Keratinocyte (primary cell): ENCODE results near the gene TNNC1. TPM values are rescaled to one million over a fixed set of nuclear protein-coding genes. Genes with fewer than 3 reads are reported as not detected.

Experiments
- DNase-seq: peaks from one replicate; pipeline ENCODE4 v3.0.0-alpha.2; 2011; ENCODE audit warnings: low read depth, missing footprints, low spot score
- FAIRE-seq: peaks from 2 replicates; lab custom pipeline; 2011; peaks lifted over from hg19 to GRCh38; lab: Jason Lieb, UNC
- H2AFZ ChIP-seq: 2 replicates; pipeline ENCODE4 v1.6.0; 2012; ENCODE audit warnings: low read length, control low read depth, inconsistent platforms; ENCODE audit not compliant: control insufficient read depth
- H3K27ac ChIP-seq: 2 replicates; pipeline ENCODE4 v1.5.1; 2011; ENCODE audit warnings: low read length; ENCODE audit not compliant: control insufficient read depth, insufficient read depth
- H3K27me3 ChIP-seq: 3 replicates; pipeline ENCODE4 v1.6.0; 2011; ENCODE audit warnings: low read length; ENCODE audit not compliant: control insufficient read depth, insufficient read depth; ENCODE audit errors: extremely low read depth
- H3K36me3 ChIP-seq, 2 experiments: 2 replicates in 1 of 2; 3 replicates in 1 of 2; pipeline ENCODE4 v1.5.1; 2011; ENCODE audit warnings: low read length in 2 of 2, mild to moderate bottlenecking in 1 of 2; ENCODE audit not compliant: control insufficient read depth in 2 of 2, insufficient read depth in 2 of 2; ENCODE audit errors: extremely low read depth in 1 of 2
- H3K4me1 ChIP-seq: 3 replicates; pipeline ENCODE4 v1.5.1; 2011; ENCODE audit warnings: low read length; ENCODE audit not compliant: control insufficient read depth, insufficient read depth; ENCODE audit errors: extremely low read depth
- H3K4me2 ChIP-seq: 3 replicates; pipeline ENCODE4 v1.6.0; 2011; ENCODE audit warnings: low read depth, low read length; ENCODE audit not compliant: control insufficient read depth, insufficient read depth; ENCODE audit errors: extremely low read depth
- H3K4me3 ChIP-seq, 3 experiments: fragments of 200-600 bp in 1 of 3; sonication (generic) in 1 of 3; 2 replicates in 2 of 3; 3 replicates in 1 of 3; pipeline ENCODE4 v1.5.1; 2011 to 2016; ENCODE audit warnings: low read length in 3 of 3, mild to moderate bottlenecking in 3 of 3, control low read depth in 2 of 3, inconsistent platforms in 1 of 3, low read depth in 1 of 3, mixed read lengths in 1 of 3, mixed run types in 1 of 3, moderate library complexity in 1 of 3; ENCODE audit not compliant: control insufficient read depth in 2 of 3, insufficient read depth in 2 of 3; ENCODE audit errors: extremely low read depth in 1 of 3
- H3K79me2 ChIP-seq: 2 replicates; pipeline ENCODE4 v1.6.0; 2012; ENCODE audit warnings: low read length; ENCODE audit not compliant: control insufficient read depth, insufficient read depth
- H3K9ac ChIP-seq: 3 replicates; pipeline ENCODE4 v1.6.0; 2011; ENCODE audit warnings: low read length; ENCODE audit not compliant: control insufficient read depth, insufficient read depth; ENCODE audit errors: extremely low read depth
- H3K9me1 ChIP-seq: 3 replicates; pipeline ENCODE4 v1.6.0; 2011; ENCODE audit warnings: low read length; ENCODE audit not compliant: control insufficient read depth, insufficient read depth; ENCODE audit errors: extremely low read depth
- H3K9me3 ChIP-seq: 2 replicates; pipeline ENCODE4 v1.5.1; 2012; ENCODE audit warnings: low read depth, low read length; ENCODE audit not compliant: control insufficient read depth
- H4K20me1 ChIP-seq: 3 replicates; pipeline ENCODE4 v1.6.0; 2011; ENCODE audit warnings: low read length; ENCODE audit not compliant: control insufficient read depth, insufficient read depth; ENCODE audit errors: extremely low read depth
- EZH2 ChIP-seq: IDR thresholded peaks from one replicate; pipeline ENCODE4 v1.6.1; 2012; ENCODE audit warnings: inconsistent platforms, mild to moderate bottlenecking, low read length, moderate library complexity
- dilution Hi-C: fragments of 300-500 bp; cut with MboI; formaldehyde crosslinking; loops from one replicate; pipeline ENCODE4 v1.7.0; 2020; ENCODE audit warnings: low sequenced_read_pairs; ENCODE audit not compliant: extremely low pct_ligation_motif_present
- polyA minus RNA-seq, 3 experiments: library from RNA; depleted of rRNA, polyadenylated mRNA; stranded (reverse); fragments of >200 nt; gene quantifications; 1 replicate in 1 of 3; 2 replicates in 1 of 3; 3 replicates in 1 of 3; pipeline ENCODE4 v1.2.3, GENCODE V29; 2011
- polyA plus RNA-seq, 5 experiments: library from polyadenylated mRNA; depleted of rRNA in 3 of 5; stranded (reverse) in 3 of 5; stranded (forward) in 1 of 5; unstranded in 1 of 5; fragments of >200 nt; gene quantifications; 1 replicate in 1 of 5; 2 replicates in 3 of 5; 3 replicates in 1 of 5; pipeline versions ENCODE4 v1.2.1 to v1.2.3, GENCODE V29; 2011 to 2012; ENCODE audit warnings: missing spikeins in 2 of 5, low read depth in 1 of 5, low replicate concordance in 1 of 5
- TF ChIP-seq, protein P1 (sequence below), 3 experiments: IDR thresholded peaks in 1 of 3; conservative IDR thresholded peaks in 1 of 3; optimal IDR thresholded peaks in 1 of 3; 2 replicates in 2 of 3; 3 replicates in 1 of 3; pipeline versions ENCODE3 to v1.5.1; 2011; ENCODE audit warnings: low read length in 3 of 3, mild to moderate bottlenecking in 3 of 3, moderate library complexity in 2 of 3, control low read depth in 1 of 3, inconsistent platforms in 1 of 3; ENCODE audit not compliant: insufficient read depth in 2 of 3; ENCODE audit errors: extremely low read depth in 1 of 3

The TNNC1 gene
- polyA plus RNA-seq, result 0.22 to 0.35 TPM (median 0.33 TPM) in 3 replicates
- not detected for polyA plus RNA-seq (2011; ENCODE audit: low read depth)
- polyA plus RNA-seq (2011; cell fraction: cytosol; rRNA removed), result 0.17 TPM in 1 of 2 replicates, not detected in the other
- polyA plus RNA-seq (2011; cell fraction: nucleus; rRNA removed), result 0.20 and 0.32 TPM in 2 replicates
- polyA plus RNA-seq (2012; ENCODE audit: low replicate concordance), result not detected in 2 replicates
- polyA minus RNA-seq, result not detected in 3 replicates
- not detected for polyA minus RNA-seq (2011; cell fraction: cytosol; rRNA and poly(A)+ RNA removed)
- not detected in 2 replicates for polyA minus RNA-seq (2011; cell fraction: nucleus; rRNA and poly(A)+ RNA removed)

DNA sequence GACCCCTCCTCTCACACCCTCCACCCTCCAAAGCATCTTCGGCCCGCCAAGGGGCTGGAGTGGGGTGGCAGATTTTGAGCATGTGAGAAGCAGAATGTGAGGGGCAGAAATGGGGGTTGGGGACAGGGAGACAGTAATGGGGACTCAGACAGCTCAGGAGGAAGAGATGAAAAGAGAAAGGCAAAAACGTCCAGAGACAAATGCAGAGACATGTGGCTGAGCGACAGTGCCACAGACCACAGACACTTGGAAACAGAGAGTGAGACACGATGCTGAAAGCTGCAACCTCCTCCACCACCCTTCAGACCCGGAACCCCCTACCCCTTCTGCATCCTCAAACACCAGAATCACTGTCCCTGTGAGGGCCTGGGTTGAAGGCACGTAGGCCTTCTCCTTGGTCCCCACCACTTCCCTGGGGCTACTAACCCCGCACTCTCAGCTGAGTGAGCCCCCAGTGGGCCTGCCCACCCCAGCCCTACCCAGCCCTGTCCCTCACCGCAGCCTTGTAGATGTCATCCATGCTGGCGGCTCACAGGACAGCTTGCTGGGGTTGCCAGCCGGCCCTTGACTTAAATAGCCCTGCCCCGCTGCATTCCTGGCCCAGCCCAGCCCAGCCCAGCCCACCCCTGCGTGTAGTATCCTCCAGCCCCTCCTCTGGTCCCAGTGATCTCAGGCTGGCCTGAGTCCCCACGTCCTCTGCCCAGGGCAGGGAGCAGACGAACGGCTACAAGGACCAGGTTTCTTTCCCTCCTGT, at the start of gene TNNC1:
TSS of gene TNNC1 (minus strand) at position 546 of the 754 bp plus-strand sequence. CDS start at position 520, 26 bp downstream.
- TF ChIP-seq EZH2, result no peak
- Histone ChIP-seq H3K9me1 (no peaks in the 10 kb centered on the region), H3K4me2 (peak within 1 kb of the TSS; percentile 80), H3K9ac (peak within 1 kb of the TSS; percentile 48), H3K9me3 (no peaks in the 10 kb centered on the region), H4K20me1 (peaks cover 14% of the 10 kb centered on the region), H3K27ac (peak within 1 kb of the TSS; percentile 50), H3K79me2 (peaks cover 27% of the 10 kb centered on the region), H3K27me3 (no peaks in the 10 kb centered on the region), H2AFZ (peak within 1 kb of the TSS; percentile 69), H3K36me3 (peaks cover under 1 to 2% of the 10 kb centered on the region in 2 experiments), H3K4me3 (peak within 1 kb of the TSS; percentile 43 to 72 (median 58)), H3K4me1 (peaks cover 40% of the 10 kb centered on the region)
- dilution Hi-C loops, result no loop called here
- DNase-seq (no peak), FAIRE-seq (no peak)

DNA sequence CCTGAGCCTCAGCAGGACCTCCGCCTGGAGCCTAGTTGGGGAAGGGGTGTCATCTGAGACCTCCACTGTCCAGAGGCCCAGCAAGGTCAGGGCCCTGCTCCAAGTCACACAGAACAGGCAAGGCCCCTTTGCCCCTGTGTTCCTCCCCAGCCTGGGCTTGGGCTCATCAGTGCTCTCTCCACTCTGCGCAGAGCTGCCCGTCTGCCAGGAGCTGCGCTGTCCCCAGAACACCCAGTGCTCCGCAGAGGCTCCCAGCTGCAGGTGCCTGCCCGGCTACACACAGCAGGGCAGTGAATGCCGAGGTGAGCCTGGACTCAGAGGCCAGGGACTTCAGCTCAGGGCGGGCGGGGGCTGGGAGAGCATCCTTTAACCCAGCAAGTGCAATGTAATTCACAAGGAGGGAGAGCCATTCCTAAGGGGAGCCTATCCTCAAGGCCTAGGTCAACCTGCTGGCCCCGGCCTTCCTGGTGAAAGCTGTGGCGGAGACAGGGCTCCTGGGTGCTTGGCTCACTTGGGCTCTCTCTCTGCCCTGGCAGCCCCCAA, 49.0 kb upstream of the TNNC1 start:
- dilution Hi-C loops, result no loop called here
- Histone ChIP-seq H3K79me2 (no peaks in the 10 kb centered on the region), H3K27ac (no peak overlapping the region), H3K27me3 (peaks cover 9% of the 10 kb centered on the region), H3K9me3 (no peaks in the 10 kb centered on the region), H2AFZ (no peak overlapping the region), H3K9ac (no peak overlapping the region), H4K20me1 (no peaks in the 10 kb centered on the region), H3K4me3 (no peak overlapping the region), H3K36me3 (no peaks in the 10 kb centered on the region), H3K4me2 (no peak overlapping the region), H3K9me1 (no peaks in the 10 kb centered on the region), H3K4me1 (no peaks in the 10 kb centered on the region)
- TF ChIP-seq, protein P1, sequence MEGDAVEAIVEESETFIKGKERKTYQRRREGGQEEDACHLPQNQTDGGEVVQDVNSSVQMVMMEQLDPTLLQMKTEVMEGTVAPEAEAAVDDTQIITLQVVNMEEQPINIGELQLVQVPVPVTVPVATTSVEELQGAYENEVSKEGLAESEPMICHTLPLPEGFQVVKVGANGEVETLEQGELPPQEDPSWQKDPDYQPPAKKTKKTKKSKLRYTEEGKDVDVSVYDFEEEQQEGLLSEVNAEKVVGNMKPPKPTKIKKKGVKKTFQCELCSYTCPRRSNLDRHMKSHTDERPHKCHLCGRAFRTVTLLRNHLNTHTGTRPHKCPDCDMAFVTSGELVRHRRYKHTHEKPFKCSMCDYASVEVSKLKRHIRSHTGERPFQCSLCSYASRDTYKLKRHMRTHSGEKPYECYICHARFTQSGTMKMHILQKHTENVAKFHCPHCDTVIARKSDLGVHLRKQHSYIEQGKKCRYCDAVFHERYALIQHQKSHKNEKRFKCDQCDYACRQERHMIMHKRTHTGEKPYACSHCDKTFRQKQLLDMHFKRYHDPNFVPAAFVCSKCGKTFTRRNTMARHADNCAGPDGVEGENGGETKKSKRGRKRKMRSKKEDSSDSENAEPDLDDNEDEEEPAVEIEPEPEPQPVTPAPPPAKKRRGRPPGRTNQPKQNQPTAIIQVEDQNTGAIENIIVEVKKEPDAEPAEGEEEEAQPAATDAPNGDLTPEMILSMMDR (optimal IDR thresholded peaks at IDR 0.05 in 1 of 3, IDR thresholded peaks at IDR 0.05 in 1 of 3, conservative IDR thresholded peaks at IDR 0.05 in 1 of 3; ENCODE audit: extremely low read depth in 1 of 3, insufficient read depth in 2 of 3, low read length in 3 of 3), result no peak
- no peak for TF ChIP-seq EZH2
- no peak for DNase-seq
- FAIRE-seq, result no peak
